Measurements from ENCODE around the gene CHN1. TPM values are rescaled to one million over a fixed set of nuclear protein-coding genes. Genes with fewer than 3 reads are reported as not detected.

CHN1 gene
- total RNA-seq, 1 donor from 2014 or later = 45.0 TPM

GRCh38 chr2:174772472-174772801 is 232.7 kb downstream of the CHN1 start:
- Histone ChIP-seq H3K9me3 (ENCODE audit: low read depth) (no peaks in the 10 kb centered on the region), H3K27ac (peak overlapping the region; percentile 82), H3K4me2 (peak overlapping the region; percentile 60), H3K27me3 (no peaks in the 10 kb centered on the region), H3K4me1 (peaks cover 36% of the 10 kb centered on the region), H2AFZ (replicated peaks) (peak overlapping the region; percentile 43), H3K9ac (no peak overlapping the region), H3K79me2 (ENCODE audit: low read depth) (no peaks in the 10 kb centered on the region), H4K20me1 (ENCODE audit: low read depth) (no peaks in the 10 kb centered on the region), H3F3A (ENCODE audit: low read depth) (peaks cover 62% of the 10 kb centered on the region), H3K4me3 (no peak overlapping the region), H3K36me3 (no peaks in the 10 kb centered on the region)
- Mint-ChIP-seq H3K27me3 (ENCODE audit: insufficient read depth, low read depth) (peaks cover 8% of the 10 kb centered on the region), H3K4me3 (peak overlapping the region; percentile 60), H3K27ac (peak overlapping the region; percentile 97), H3K9me3 (no peaks in the 10 kb centered on the region), H3K4me1 (peaks cover 52% of the 10 kb centered on the region), H3K36me3 (no peaks in the 10 kb centered on the region)
- DNase-seq (ENCODE audit: low spot score) = no peak
- TF ChIP-seq CTCF (IDR thresholded peaks at IDR 0.05) = no peak
- no peak for TF ChIP-seq EZH2phosphoT487 (IDR thresholded peaks at IDR 0.05)
- TF ChIP-seq EZH2 (IDR thresholded peaks at IDR 0.05) = no peak

- H3K4me3 ChIP-seq = peak overlapping the region; percentile 4
Measured at GRCh38 chr2:174771631-174772471, 233.3 kb downstream of the CHN1 start.

GRCh38 chr2:174771136-174771535 is 234.0 kb downstream of the CHN1 start:
- Mint-ChIP-seq H3K9me3 (no peaks in the 10 kb centered on the region), H3K36me3 (no peaks in the 10 kb centered on the region), H3K27ac (peak overlapping the region; percentile 72), H3K4me1 (peaks cover 44% of the 10 kb centered on the region), H3K27me3 (ENCODE audit: insufficient read depth, low read depth) (peaks cover 8% of the 10 kb centered on the region), H3K4me3 (peak overlapping the region; percentile 60)
- Histone ChIP-seq H3K9ac (no peak overlapping the region), H3K27ac (peak overlapping the region; percentile 82), H3K4me2 (peak overlapping the region; percentile 60), H3K4me1 (peaks cover 25% of the 10 kb centered on the region), H3K27me3 (no peaks in the 10 kb centered on the region), H3K79me2 (ENCODE audit: low read depth) (no peaks in the 10 kb centered on the region), H3K36me3 (no peaks in the 10 kb centered on the region), H3K4me3 (peak overlapping the region; percentile 4), H2AFZ (replicated peaks) (peak overlapping the region; percentile 43), H3F3A (ENCODE audit: low read depth) (peaks cover 64% of the 10 kb centered on the region), H4K20me1 (ENCODE audit: low read depth) (no peaks in the 10 kb centered on the region), H3K9me3 (ENCODE audit: low read depth) (no peaks in the 10 kb centered on the region)
- DNase-seq (ENCODE audit: low spot score) = no peak
- TF ChIP-seq CTCF (IDR thresholded peaks at IDR 0.05) = no peak
- TF ChIP-seq EZH2phosphoT487 (IDR thresholded peaks at IDR 0.05) = no peak
- TF ChIP-seq EZH2 (IDR thresholded peaks at IDR 0.05) = no peak

More at GRCh38 chr2:174771631-174772471, 233.3 kb downstream of the CHN1 start:
- no peak for TF ChIP-seq EZH2 (IDR thresholded peaks at IDR 0.05)
- peak; percentile 92 for TF ChIP-seq CTCF (IDR thresholded peaks at IDR 0.05)
- Mint-ChIP-seq H3K27me3 (ENCODE audit: insufficient read depth, low read depth) (peaks cover 8% of the 10 kb centered on the region), H3K4me1 (peaks cover 48% of the 10 kb centered on the region), H3K4me3 (peak overlapping the region; percentile 60), H3K9me3 (no peaks in the 10 kb centered on the region), H3K36me3 (no peaks in the 10 kb centered on the region), H3K27ac (peak overlapping the region; percentile 97)
- Histone ChIP-seq H3F3A (ENCODE audit: low read depth) (peaks cover 64% of the 10 kb centered on the region), H3K27me3 (no peaks in the 10 kb centered on the region), H3K4me2 (peak overlapping the region; percentile 60), H2AFZ (replicated peaks) (peak overlapping the region; percentile 43), H3K36me3 (no peaks in the 10 kb centered on the region), H3K79me2 (ENCODE audit: low read depth) (no peaks in the 10 kb centered on the region), H3K9me3 (ENCODE audit: low read depth) (no peaks in the 10 kb centered on the region), H3K27ac (peak overlapping the region; percentile 82), H4K20me1 (ENCODE audit: low read depth) (no peaks in the 10 kb centered on the region), H3K4me1 (peaks cover 31% of the 10 kb centered on the region), H3K9ac (no peak overlapping the region)
- DNase-seq (ENCODE audit: low spot score) = peak; percentile 93

Measured in neural progenitor cell (in vitro differentiated cells).